GM12872 (cell line): ENCODE data around the gene TSSK1B.

Experiments
- CTCF ChIP-seq: IDR thresholded peaks from 3 replicates; pipeline ENCODE4 v1.5.1; 2011; ENCODE audit warnings: low read depth, mild to moderate bottlenecking, low read length, moderate library complexity; ENCODE audit not compliant: insufficient read depth

TSSK1B gene

DNA sequence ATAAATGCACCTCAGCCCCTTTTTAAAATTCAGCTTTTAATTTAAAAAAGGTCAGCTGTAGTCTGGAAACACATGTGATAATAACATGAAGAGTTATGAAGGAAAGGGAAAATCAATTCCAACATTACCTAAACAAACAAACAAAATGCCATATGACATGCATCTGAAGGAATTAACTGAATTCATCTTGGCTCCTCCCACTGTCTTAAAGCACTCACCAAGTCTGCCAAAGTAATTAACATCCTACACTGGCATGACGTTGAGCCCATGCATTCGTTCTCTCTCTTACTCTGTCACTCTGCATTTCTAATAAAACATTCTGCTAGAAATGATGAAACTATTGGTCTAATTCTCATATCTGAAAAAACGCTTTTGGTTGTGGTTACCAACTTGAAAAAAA is 37.7 kb downstream of the TSSK1B start:
- no peak for TF ChIP-seq CTCF

DNA sequence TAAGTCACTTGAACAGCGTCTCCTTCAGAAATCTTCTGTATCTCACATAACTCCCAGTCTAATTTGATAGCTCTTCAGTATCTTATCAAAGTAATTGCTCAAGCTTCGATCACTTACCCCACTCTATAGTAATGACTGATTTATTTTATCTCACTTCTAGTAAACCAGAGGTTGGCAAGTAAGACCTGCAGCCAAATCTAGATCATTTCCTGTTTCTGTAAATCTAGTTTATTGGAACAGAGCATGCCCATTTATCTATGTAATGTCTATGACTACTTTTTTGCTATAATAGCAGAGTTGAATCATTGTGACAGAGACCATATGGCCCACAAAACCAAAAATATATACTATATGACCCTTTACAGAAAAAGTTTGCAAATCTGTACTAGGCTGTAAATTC is 40.1 kb downstream of the TSSK1B start:
- no peak for TF ChIP-seq CTCF

- no peak for TF ChIP-seq CTCF
Measured at GRCh38 chr5:113390224-113390623, 44.6 kb downstream of the TSSK1B start.

DNA sequence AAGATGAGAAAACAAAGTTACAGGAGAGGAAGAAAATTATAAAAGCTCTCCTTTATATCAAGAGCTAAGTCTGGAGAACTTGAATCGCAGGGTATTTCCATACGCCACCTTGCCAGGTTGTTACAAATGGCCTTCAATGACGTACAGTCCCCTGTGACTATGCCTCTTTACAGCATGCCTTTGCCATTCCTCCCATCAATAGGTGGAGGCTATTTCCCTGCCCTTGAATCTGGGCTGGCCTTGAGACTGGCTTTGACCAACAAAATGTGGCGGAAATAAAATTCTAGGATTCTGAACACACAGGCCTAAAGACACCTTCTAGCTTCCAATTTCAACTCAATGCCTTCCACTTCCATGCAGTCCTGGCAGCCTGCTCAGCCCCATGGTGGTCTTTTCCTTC is 45.7 kb downstream of the TSSK1B start:
- no peak for TF ChIP-seq CTCF

GRCh38 chr5:113387844-113388243 is 46.9 kb downstream of the TSSK1B start:
- TF ChIP-seq CTCF = no peak

- no peak for TF ChIP-seq CTCF
Measured at GRCh38 chr5:113384782-113385285, 50.0 kb downstream of the TSSK1B start.

- TF ChIP-seq CTCF = no peak
Measured at GRCh38 chr5:113382731-113383130, 52.1 kb downstream of the TSSK1B start.
